ENCODE measurements around the gene CYSRT1.

Gene CYSRT1

GRCh38 chr9:137192859-137193258 lies 32.1 kb upstream of the CYSRT1 start:
- no peak overlapping the region for H3K4me3 Mint-ChIP-seq
- no peak for DNase-seq (ENCODE audit: low spot score in 2 of 2)
- no peak overlapping the region for H3K27ac Mint-ChIP-seq (ENCODE audit: low read depth)
- H3K36me3 Mint-ChIP-seq (ENCODE audit: insufficient read depth): peaks cover 15% of the 10 kb centered on the region
- no peak for ATAC-seq (replicated peaks; ENCODE audit: extremely low read depth, poor library complexity, severe bottlenecking)
- H3K4me1 Mint-ChIP-seq: peaks cover 9% of the 10 kb centered on the region
- no peaks in the 10 kb centered on the region for H3K27me3 Mint-ChIP-seq
- H3K9me3 Mint-ChIP-seq: no peaks in the 10 kb centered on the region

DNA sequence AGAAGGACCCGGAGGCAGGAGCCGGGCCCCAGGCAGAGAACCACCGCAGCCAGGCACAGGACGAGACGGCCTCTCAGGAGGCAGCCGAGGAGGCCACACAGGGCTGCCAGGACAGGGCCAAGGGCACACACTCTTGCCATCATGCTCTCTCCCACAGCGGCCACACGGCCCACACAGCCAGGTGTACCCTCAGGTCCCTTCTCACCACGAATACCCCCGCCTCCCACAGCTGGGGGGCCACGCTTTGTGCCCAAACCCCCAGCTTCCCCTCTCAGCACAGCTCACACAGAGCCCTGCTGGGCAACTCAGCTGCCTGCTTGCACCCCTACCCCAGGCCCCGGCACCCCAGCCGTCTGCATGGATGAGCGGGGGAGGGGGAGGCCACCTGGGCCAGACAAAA lies 31.2 kb upstream of the CYSRT1 start:
- H3K27me3 Mint-ChIP-seq: no peaks in the 10 kb centered on the region
- DNase-seq (ENCODE audit: low spot score in 2 of 2) (no peak), ATAC-seq (replicated peaks; ENCODE audit: extremely low read depth, poor library complexity, severe bottlenecking) (no peak)
- peaks cover 8% of the 10 kb centered on the region for H3K36me3 Mint-ChIP-seq (ENCODE audit: insufficient read depth)
- no peak overlapping the region for H3K4me3 Mint-ChIP-seq
- no peaks in the 10 kb centered on the region for H3K9me3 Mint-ChIP-seq
- peaks cover 9% of the 10 kb centered on the region for H3K4me1 Mint-ChIP-seq
- no peak overlapping the region for H3K27ac Mint-ChIP-seq (ENCODE audit: low read depth)

DNA sequence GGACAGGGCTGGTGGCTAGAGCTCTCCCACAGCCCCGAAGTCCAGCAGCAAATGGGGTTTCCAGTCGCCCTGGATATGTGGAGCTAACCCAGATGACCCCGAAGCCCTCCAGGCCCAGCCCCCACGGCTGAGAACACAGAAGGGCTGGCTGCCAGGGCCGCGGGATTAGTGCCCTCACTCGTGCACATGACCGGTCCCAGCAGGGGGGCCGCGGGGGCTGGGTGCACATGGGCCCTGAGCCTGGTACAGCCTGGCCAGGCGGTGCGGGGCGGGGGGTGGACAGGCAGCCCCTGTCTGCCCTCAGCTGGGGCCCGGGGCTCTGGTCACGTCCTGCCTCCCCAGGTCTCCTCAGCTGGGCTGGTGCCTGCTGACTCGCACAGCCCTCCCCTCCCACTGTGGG lies 30.6 kb upstream of the CYSRT1 start:
- Mint-ChIP-seq H3K27ac (ENCODE audit: low read depth) (no peak overlapping the region), H3K9me3 (no peaks in the 10 kb centered on the region), H3K4me1 (peaks cover 3% of the 10 kb centered on the region), H3K36me3 (ENCODE audit: insufficient read depth) (peaks cover 4% of the 10 kb centered on the region), H3K4me3 (no peak overlapping the region), H3K27me3 (no peaks in the 10 kb centered on the region)
- DNase-seq (ENCODE audit: low spot score in 2 of 2) (no peak), ATAC-seq (replicated peaks; ENCODE audit: extremely low read depth, poor library complexity, severe bottlenecking) (no peak)

DNA sequence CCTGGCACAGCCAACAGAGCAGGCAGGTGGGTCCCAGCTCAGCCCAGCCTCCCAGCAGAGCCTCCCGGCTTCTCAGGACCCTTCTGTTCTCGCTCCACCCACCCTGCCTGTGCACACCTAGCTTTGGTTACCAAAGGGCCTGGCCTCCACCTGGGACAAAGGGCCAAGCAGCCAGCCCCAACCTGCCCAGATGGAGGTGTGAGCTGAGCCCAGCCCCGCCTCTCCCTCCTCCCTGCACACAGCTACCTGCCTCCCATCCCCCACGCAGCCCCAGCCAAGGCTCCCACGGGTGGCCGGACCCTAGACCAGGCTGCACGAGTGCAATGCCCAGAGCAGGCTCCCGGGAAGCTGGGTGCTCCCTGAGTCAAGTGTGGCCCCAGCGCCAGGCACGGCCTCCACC lies 30.1 kb upstream of the CYSRT1 start:
- H3K4me3 Mint-ChIP-seq: no peak overlapping the region
- H3K9me3 Mint-ChIP-seq: no peaks in the 10 kb centered on the region
- peaks cover 5% of the 10 kb centered on the region for H3K36me3 Mint-ChIP-seq (ENCODE audit: insufficient read depth)
- H3K4me1 Mint-ChIP-seq: no peaks in the 10 kb centered on the region
- no peaks in the 10 kb centered on the region for H3K27me3 Mint-ChIP-seq
- ATAC-seq (replicated peaks; ENCODE audit: extremely low read depth, poor library complexity, severe bottlenecking): no peak
- H3K27ac Mint-ChIP-seq (ENCODE audit: low read depth): no peak overlapping the region
- no peak for DNase-seq (ENCODE audit: low spot score in 2 of 2)

GRCh38 chr9:137195525-137196220 lies 29.3 kb upstream of the CYSRT1 start:
- H3K4me3 Mint-ChIP-seq: no peak overlapping the region

DNA sequence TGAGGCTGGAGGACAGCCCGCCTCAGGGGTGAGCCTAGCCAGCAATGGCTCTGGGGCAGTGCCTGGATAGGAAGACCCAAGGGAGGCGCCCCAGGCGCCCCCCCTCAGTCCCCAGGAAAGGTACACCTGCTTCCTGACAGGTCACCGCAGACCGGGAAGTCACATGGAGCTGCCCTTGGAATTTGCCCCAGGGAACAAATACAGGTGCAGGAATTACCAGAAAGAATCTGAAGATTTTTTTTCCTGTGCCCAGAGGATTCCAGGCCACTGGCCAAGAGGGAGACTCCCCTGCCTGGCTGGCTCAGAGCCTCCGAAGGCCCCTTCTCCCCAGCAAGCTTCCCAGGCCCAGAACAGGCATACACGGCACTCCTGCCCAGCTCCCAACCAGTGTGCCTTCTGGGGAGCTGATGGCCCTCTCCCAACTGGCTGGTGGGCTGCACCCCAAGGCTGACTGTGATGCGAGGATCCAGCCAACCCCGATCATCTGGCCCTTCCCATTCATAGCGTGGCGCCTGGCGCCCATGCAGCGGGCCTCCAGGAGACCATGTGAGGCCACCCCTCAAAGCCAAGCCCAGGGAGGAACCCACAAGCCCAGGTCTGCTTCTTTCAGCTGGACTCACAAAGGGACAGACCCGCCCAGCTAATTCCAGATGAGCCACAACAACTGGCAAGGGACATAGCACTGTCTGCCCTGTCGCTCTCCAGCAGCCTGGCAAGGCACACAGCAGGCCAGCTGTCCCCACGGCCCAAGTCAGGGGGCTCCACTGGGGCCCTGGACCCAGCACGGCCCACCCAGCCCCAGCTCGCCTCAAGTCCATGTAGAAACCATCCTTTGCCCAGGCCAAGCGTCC lies 26.7 kb upstream of the CYSRT1 start:
- peak overlapping the region; percentile 78 for H3K4me3 Mint-ChIP-seq
- DNase-seq (ENCODE audit: low spot score in 2 of 2) (no peak), ATAC-seq (replicated peaks; ENCODE audit: extremely low read depth, poor library complexity, severe bottlenecking) (no peak)
- H3K36me3 Mint-ChIP-seq (ENCODE audit: insufficient read depth): peaks cover 5% of the 10 kb centered on the region
- H3K27me3 Mint-ChIP-seq: no peaks in the 10 kb centered on the region
- H3K4me1 Mint-ChIP-seq: peaks cover 11% of the 10 kb centered on the region
- no peak overlapping the region for H3K27ac Mint-ChIP-seq (ENCODE audit: low read depth)
- H3K9me3 Mint-ChIP-seq: no peaks in the 10 kb centered on the region

More at GRCh38 chr9:137195525-137196220, 29.3 kb upstream of the CYSRT1 start:
- DNase-seq (ENCODE audit: low spot score in 2 of 2) (no peak), ATAC-seq (replicated peaks; ENCODE audit: extremely low read depth, poor library complexity, severe bottlenecking) (no peak)
- H3K36me3 Mint-ChIP-seq (ENCODE audit: insufficient read depth): peaks cover 5% of the 10 kb centered on the region
- H3K27me3 Mint-ChIP-seq: no peaks in the 10 kb centered on the region
- H3K4me1 Mint-ChIP-seq: no peaks in the 10 kb centered on the region
- H3K9me3 Mint-ChIP-seq: no peaks in the 10 kb centered on the region
- H3K27ac Mint-ChIP-seq (ENCODE audit: low read depth): no peak overlapping the region

DNA sequence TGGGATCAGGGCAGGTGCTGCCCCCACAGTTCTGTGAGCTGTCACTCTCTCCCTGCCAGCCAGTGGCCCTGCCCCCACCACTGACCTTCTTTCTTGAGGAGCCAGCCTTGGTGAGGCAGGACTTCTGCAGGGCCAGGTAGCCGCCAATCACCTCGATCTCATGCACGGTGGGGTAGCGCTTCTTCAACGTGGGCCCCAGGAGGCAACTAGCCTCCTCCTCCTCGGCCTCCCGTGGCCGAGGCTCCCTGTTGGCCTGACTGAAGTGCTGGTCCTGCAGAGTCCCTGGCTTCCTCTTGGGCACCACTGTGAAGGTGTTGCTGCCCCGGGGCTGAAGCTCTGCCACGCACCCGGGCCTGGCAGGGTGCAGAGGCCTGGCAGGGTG lies 26.1 kb upstream of the CYSRT1 start:
- Mint-ChIP-seq H3K4me3 (peak overlapping the region; percentile 78), H3K9me3 (no peaks in the 10 kb centered on the region), H3K4me1 (peaks cover 11% of the 10 kb centered on the region), H3K27ac (ENCODE audit: low read depth) (no peak overlapping the region), H3K36me3 (ENCODE audit: insufficient read depth) (peaks cover 5% of the 10 kb centered on the region), H3K27me3 (no peaks in the 10 kb centered on the region)
- ATAC-seq (replicated peaks; ENCODE audit: extremely low read depth, poor library complexity, severe bottlenecking): no peak
- DNase-seq (ENCODE audit: low spot score in 2 of 2): no peak

DNA sequence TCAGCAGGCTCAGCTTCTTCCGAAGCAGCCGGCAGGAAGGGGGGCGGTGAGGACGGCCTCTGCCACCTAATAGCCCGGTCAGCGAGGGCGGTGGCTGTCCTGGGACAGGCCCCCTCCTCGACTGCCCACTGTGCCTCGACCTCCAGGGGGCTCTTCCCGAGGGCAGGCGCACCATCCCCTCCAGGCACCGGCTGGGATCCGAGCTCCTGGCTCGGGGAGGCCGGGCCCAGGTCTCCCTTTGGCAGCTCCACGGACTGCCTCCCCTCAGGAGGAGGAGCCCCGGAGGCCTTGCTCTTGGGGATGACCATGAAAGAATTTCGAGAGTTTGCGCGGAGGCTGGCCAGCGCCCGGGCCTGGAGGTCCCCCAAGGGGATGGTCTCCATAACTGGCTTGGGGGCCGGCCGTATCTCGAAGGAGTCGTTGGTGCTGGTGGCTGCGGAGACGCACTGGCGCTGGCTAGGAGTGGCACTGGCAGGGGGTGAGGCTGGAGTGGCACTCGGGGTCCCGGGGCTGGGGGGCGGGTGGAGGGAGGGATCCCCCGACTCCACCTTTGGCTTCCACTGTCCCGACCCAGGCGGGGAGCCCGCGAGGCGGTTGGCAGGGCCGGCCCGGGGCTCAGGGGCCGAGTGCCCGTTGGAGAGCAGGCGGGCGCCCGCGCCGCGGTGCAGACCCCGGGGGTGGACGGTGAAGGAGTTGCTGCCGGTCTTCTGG lies 25.4 kb upstream of the CYSRT1 start:
- H3K4me3 Mint-ChIP-seq: peak overlapping the region; percentile 78
- no peak for DNase-seq (ENCODE audit: low spot score in 2 of 2)
- peaks cover 5% of the 10 kb centered on the region for H3K36me3 Mint-ChIP-seq (ENCODE audit: insufficient read depth)
- no peaks in the 10 kb centered on the region for H3K9me3 Mint-ChIP-seq
- no peak overlapping the region for H3K27ac Mint-ChIP-seq (ENCODE audit: low read depth)
- no peaks in the 10 kb centered on the region for H3K27me3 Mint-ChIP-seq
- no peak for ATAC-seq (replicated peaks; ENCODE audit: extremely low read depth, poor library complexity, severe bottlenecking)
- H3K4me1 Mint-ChIP-seq: peaks cover 18% of the 10 kb centered on the region

DNA sequence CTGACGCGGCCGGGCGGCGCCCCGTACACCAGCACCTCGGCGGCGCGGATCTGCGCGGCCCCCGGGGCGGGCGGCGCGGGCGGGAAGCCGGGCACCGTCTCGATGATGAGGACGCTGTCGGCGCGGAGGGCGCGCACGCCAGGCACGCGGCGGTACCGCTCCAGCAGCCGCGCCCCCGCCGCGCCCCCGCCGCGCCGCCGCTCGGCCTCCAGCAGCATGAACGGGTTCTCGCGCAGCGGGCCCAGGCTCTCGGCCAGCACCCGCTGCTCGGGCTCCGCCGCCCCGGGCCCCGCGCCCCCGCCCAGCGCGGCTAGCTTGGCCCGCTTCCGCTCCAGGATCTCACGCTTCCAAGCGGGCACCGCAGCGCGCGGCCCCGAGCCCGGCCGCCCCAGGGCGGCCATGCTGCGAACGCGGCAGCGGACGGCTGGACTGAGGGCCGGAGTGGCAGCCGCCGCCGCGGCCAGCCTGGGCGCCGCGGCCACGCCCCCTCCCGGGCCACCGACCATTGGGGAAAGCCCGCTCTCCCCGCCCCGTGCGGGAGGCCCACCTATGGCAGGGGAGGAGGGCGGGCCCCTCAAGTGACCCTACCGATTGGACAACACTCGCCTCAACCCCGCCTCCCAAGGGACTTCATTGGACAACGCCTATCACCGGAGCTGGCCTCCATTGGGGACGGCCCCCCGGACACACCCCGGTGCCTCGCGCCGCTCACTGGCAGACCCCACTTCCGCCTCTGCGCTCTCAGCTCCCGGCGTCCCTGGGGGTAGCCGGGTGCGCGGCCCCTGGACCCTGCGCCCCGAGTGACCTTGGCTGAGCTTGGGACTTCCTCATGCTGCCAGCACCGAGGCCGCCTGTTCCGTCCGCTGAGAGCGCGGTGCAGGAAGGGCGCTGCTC lies 24.4 kb upstream of the CYSRT1 start, which contains the start of gene TPRN:
TSS of gene TPRN (minus strand) at position 431 of the 894 bp plus-strand sequence. CDS start at position 401, 30 bp downstream.
- ATAC-seq (replicated peaks; ENCODE audit: extremely low read depth, poor library complexity, severe bottlenecking) (peak; percentile 96), DNase-seq (ENCODE audit: low spot score in 2 of 2) (peak; percentile 92 to 97)
- H3K4me3 Mint-ChIP-seq: peak within 1 kb of the TSS; percentile 82
- H3K4me1 Mint-ChIP-seq: peaks cover 25% of the 10 kb centered on the region
- peaks cover 8% of the 10 kb centered on the region for H3K36me3 Mint-ChIP-seq (ENCODE audit: insufficient read depth)
- peak within 1 kb of the TSS; percentile 81 for H3K27ac Mint-ChIP-seq (ENCODE audit: low read depth)
- H3K9me3 Mint-ChIP-seq: no peaks in the 10 kb centered on the region
- H3K27me3 Mint-ChIP-seq: no peaks in the 10 kb centered on the region

DNA sequence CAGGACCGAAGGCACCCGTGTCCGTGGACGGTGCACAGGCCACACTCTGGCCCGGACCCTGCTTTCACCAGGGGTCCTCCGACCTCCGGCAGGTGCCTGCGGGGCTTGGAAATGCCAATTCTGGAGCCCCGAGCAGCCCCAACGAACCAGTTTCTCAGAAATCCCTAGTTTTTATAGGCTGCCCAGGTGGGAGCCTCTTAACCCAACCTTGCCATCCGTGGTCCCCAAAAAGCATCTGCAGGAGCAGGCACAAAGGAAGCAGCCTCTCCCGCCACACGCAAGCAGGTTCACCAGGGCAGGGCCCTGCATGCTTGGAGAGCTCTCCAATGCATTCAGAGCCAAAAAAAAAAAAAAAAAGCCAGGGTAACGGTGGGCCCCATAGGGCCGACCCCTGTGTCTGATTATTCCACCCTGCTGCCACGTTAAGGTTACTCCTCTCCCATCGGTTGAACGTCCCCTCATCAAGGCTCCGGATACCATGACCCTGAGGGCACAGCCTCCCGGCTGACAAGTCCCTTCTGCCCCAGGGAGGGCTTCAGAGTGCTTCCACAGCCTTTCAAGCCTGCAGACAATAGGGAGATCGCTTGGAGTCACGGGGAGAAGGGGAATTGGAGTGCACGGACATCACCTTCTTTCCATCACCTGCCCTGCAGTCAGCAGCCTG lies 23.6 kb upstream of the CYSRT1 start:
- peaks cover 13% of the 10 kb centered on the region for H3K36me3 Mint-ChIP-seq (ENCODE audit: insufficient read depth)
- no peaks in the 10 kb centered on the region for H3K27me3 Mint-ChIP-seq
- ATAC-seq (replicated peaks; ENCODE audit: extremely low read depth, poor library complexity, severe bottlenecking) (no peak), DNase-seq (ENCODE audit: low spot score in 2 of 2) (no peak)
- H3K4me1 Mint-ChIP-seq: peaks cover 33% of the 10 kb centered on the region
- peak overlapping the region; percentile 82 for H3K4me3 Mint-ChIP-seq
- H3K9me3 Mint-ChIP-seq: no peaks in the 10 kb centered on the region
- H3K27ac Mint-ChIP-seq (ENCODE audit: low read depth): peak overlapping the region; percentile 81

- Mint-ChIP-seq H3K27ac (ENCODE audit: low read depth) (no peak overlapping the region), H3K27me3 (no peaks in the 10 kb centered on the region), H3K36me3 (ENCODE audit: insufficient read depth) (peaks cover 20% of the 10 kb centered on the region), H3K9me3 (no peaks in the 10 kb centered on the region), H3K4me3 (no peak overlapping the region), H3K4me1 (peaks cover 48% of the 10 kb centered on the region)
- ATAC-seq (replicated peaks; ENCODE audit: extremely low read depth, poor library complexity, severe bottlenecking) (no peak), DNase-seq (ENCODE audit: low spot score in 2 of 2) (no peak)
Observed at GRCh38 chr9:137202966-137203365, 22.0 kb upstream of the CYSRT1 start.
